Thoracic aorta endothelial cell (primary cell): ENCODE measurements around the gene B4GALNT4. TPM values are rescaled to one million over a fixed set of nuclear protein-coding genes. Genes with fewer than 3 reads are reported as not detected.

ENCODE experiments used
- total RNA-seq: library from RNA; depleted of rRNA; stranded (reverse); fragments of >200 nt; gene quantifications from 2 replicates; pipeline ENCODE4 v1.2.3, GENCODE V29; 2012

Gene B4GALNT4
- 0.86 and 1.1 TPM in 2 replicates for total RNA-seq

GRCh38 chr11:369336-370018 lies at the start of gene B4GALNT4:
B4GALNT4 (plus strand) TSS chr11:369499; CDS start chr11:369804, 305 bp downstream.

GRCh38 chr11:394034-394857 lies 24.9 kb downstream of the B4GALNT4 start, which contains the start of gene PKP3:
PKP3 (plus strand) TSS chr11:394209; CDS start chr11:394293, 84 bp downstream.

Other genes starting within 250 kb of the B4GALNT4 start
- not detected in 2 replicates for gene SCGB1C1, start 176.4 kb upstream of the B4GALNT4 start, total RNA-seq
- 13.7 and 13.9 TPM in 2 replicates for gene BET1L, start 162.1 kb upstream of the B4GALNT4 start, total RNA-seq
- 86.4 and 108 TPM in 2 replicates for gene RIC8A, start 161.8 kb upstream of the B4GALNT4 start, total RNA-seq
- 5.6 and 8.5 TPM in 2 replicates for gene SIRT3, start 133.2 kb upstream of the B4GALNT4 start, total RNA-seq
- gene PSMD13, start 132.5 kb upstream of the B4GALNT4 start, total RNA-seq: 184 and 220 TPM in 2 replicates
- gene NLRP6, start 91.1 kb upstream of the B4GALNT4 start, total RNA-seq: not detected in 2 replicates
- gene PGGHG, start 80.4 kb upstream of the B4GALNT4 start, total RNA-seq: 8.9 and 13.2 TPM in 2 replicates
- gene IFITM5, start 70.0 kb upstream of the B4GALNT4 start, total RNA-seq: not detected in 2 replicates
- gene IFITM2, start 61.7 kb upstream of the B4GALNT4 start, total RNA-seq: 72.5 and 210 TPM in 2 replicates
- gene IFITM1, start 55.5 kb upstream of the B4GALNT4 start, total RNA-seq: 2.5 and 10.0 TPM in 2 replicates
- gene IFITM3, start 48.6 kb upstream of the B4GALNT4 start, total RNA-seq: 51.2 and 85.8 TPM in 2 replicates
- gene PKP3, start 24.7 kb downstream of the B4GALNT4 start, total RNA-seq: 0.07 and 0.13 TPM in 2 replicates
- 27.9 and 32.9 TPM in 2 replicates for gene SIGIRR, start 45.5 kb downstream of the B4GALNT4 start, total RNA-seq
- gene ANO9, start 72.5 kb downstream of the B4GALNT4 start, total RNA-seq: under 0.01 TPM in 1 of 2 replicates, not detected in the other
- gene PTDSS2, start 80.8 kb downstream of the B4GALNT4 start, total RNA-seq: 31.0 and 35.1 TPM in 2 replicates
- 127 and 179 TPM in 2 replicates for gene RNH1, start 137.7 kb downstream of the B4GALNT4 start, total RNA-seq
- gene HRAS, start 166.1 kb downstream of the B4GALNT4 start, total RNA-seq: 50.8 and 71.9 TPM in 2 replicates
- 0.36 and 0.40 TPM in 2 replicates for gene LRRC56, start 168.0 kb downstream of the B4GALNT4 start, total RNA-seq
- 0.53 and 0.57 TPM in 2 replicates for gene LMNTD2, start 191.2 kb downstream of the B4GALNT4 start, total RNA-seq
- gene RASSF7, start 191.5 kb downstream of the B4GALNT4 start, total RNA-seq: 8.4 and 10.7 TPM in 2 replicates
- 34.2 and 37.8 TPM in 2 replicates for gene PHRF1, start 207.0 kb downstream of the B4GALNT4 start, total RNA-seq
- gene IRF7, start 246.5 kb downstream of the B4GALNT4 start, total RNA-seq: 7.1 and 9.7 TPM in 2 replicates